CD4-positive, alpha-beta T cell treated with Interleukin-12 subunit alpha and Interleukin-12 subunit beta, for 1 hour (primary cell): ENCODE data around the gene C1QB.

Experiments used
- DNase-seq: peaks from one replicate; pipeline ENCODE4 v3.0.0-alpha.2; 2020

C1QB gene

GRCh38 chr1:22652881-22653316, at the start of gene C1QB:
Gene C1QB, plus strand, starts transcription at chr1:22653236. Its CDS starts 6,227 bp downstream, at chr1:22659463.
- no peak for DNase-seq

GRCh38 chr1:22606161-22606560, 46.9 kb upstream of the C1QB start:
- DNase-seq, result no peak

GRCh38 chr1:22607154-22607553, 45.9 kb upstream of the C1QB start:
- DNase-seq, result no peak

- no peak for DNase-seq
Observed at GRCh38 chr1:22608361-22608760, 44.7 kb upstream of the C1QB start.

- no peak for DNase-seq
Observed at GRCh38 chr1:22609291-22609690, 43.7 kb upstream of the C1QB start.

GRCh38 chr1:22611530-22611947, 41.5 kb upstream of the C1QB start:
- no peak for DNase-seq

- no peak for DNase-seq
Observed at GRCh38 chr1:22612671-22613571, 40.1 kb upstream of the C1QB start.

GRCh38 chr1:22613572-22613918, 39.5 kb upstream of the C1QB start:
- DNase-seq, result no peak

GRCh38 chr1:22613951-22614350, 39.1 kb upstream of the C1QB start:
- no peak for DNase-seq

GRCh38 chr1:22615886-22616285, 37.1 kb upstream of the C1QB start:
- no peak for DNase-seq

GRCh38 chr1:22616571-22616970, 36.5 kb upstream of the C1QB start:
- no peak for DNase-seq

GRCh38 chr1:22618056-22618455, 35.0 kb upstream of the C1QB start:
- no peak for DNase-seq

GRCh38 chr1:22619252-22619651, 33.8 kb upstream of the C1QB start:
- DNase-seq, result no peak

- no peak for DNase-seq
Observed at GRCh38 chr1:22619798-22620197, 33.2 kb upstream of the C1QB start.

GRCh38 chr1:22621761-22622160, 31.3 kb upstream of the C1QB start:
- DNase-seq, result no peak

- no peak for DNase-seq
Observed at GRCh38 chr1:22625262-22625925, 27.6 kb upstream of the C1QB start.

- DNase-seq, result no peak
Observed at GRCh38 chr1:22626237-22627157, 26.5 kb upstream of the C1QB start.

GRCh38 chr1:22627331-22627730, 25.7 kb upstream of the C1QB start:
- DNase-seq, result no peak

- no peak for DNase-seq
Observed at GRCh38 chr1:22628698-22629444, 24.2 kb upstream of the C1QB start.

- no peak for DNase-seq
Observed at GRCh38 chr1:22629886-22630285, 23.1 kb upstream of the C1QB start.

GRCh38 chr1:22633697-22634463, 19.2 kb upstream of the C1QB start:
- DNase-seq, result peak; percentile 3

GRCh38 chr1:22635436-22635835, 17.6 kb upstream of the C1QB start:
- no peak for DNase-seq
